GM12874 (cell line): Measurements from ENCODE around the gene APLN.

Experiments used
- CTCF ChIP-seq: IDR thresholded peaks from 2 replicates; pipeline ENCODE4 v1.5.1; 2011; ENCODE audit warnings: low read depth, mild to moderate bottlenecking, control low read depth, low read length, moderate library complexity; ENCODE audit not compliant: insufficient read depth

APLN gene

DNA sequence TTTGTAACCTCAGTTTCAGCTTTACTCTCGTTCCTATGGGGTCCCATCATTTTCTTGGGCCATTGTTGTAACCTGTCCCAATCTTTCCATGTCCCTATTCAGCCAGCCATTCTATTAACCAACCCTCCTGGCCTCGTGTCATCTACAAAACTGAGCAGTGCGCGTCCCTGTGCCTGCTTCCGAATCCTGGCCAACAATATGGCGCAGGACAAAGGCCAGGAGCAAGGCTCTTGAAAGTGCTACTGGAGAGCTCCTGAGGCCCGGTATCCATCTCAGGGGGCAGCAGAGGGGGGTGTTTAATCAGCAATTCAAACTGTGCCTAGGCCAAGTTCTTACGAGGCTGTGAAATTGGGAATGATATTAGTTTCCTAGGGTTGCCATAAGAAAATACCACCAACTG is 41.2 kb upstream of the APLN start:
- TF ChIP-seq CTCF, result no peak

GRCh38 chrX:129695535-129695934 is 40.8 kb upstream of the APLN start:
- TF ChIP-seq CTCF, result no peak

DNA sequence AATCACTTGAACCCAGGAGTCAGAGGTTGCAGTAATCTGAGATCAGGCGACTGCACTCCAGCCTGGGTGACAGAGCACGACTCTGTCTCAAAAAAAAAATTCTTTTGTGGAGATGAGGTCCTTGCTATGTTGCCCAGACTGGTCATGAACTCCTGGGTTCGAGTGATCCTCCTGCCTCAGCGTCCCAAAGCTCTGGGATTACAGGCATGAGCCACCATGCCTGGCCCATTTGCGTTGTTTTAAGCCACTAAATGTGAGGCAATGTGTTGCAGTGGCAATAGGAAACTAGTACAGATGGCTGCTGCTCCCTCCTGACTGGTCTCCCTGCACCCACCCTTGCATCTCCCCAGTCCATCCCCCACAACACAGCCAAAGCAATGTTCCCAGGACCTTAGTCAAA is 40.0 kb upstream of the APLN start:
- no peak for TF ChIP-seq CTCF

GRCh38 chrX:129693354-129693753 is 38.6 kb upstream of the APLN start:
- no peak for TF ChIP-seq CTCF

- TF ChIP-seq CTCF, result no peak
These were observed 35.7 kb upstream of the APLN start for GRCh38 chrX:129690435-129690834.

GRCh38 chrX:129689796-129690195 is 35.0 kb upstream of the APLN start:
- no peak for TF ChIP-seq CTCF

GRCh38 chrX:129688097-129688496 is 33.3 kb upstream of the APLN start:
- no peak for TF ChIP-seq CTCF
